ENCODE data around the gene PARD3B. TPM values are rescaled to one million over a fixed set of nuclear protein-coding genes. Genes with fewer than 3 reads are reported as not detected.

PARD3B gene
- total RNA-seq, 1 experiment from 2014 or later = 2.0 TPM

DNA sequence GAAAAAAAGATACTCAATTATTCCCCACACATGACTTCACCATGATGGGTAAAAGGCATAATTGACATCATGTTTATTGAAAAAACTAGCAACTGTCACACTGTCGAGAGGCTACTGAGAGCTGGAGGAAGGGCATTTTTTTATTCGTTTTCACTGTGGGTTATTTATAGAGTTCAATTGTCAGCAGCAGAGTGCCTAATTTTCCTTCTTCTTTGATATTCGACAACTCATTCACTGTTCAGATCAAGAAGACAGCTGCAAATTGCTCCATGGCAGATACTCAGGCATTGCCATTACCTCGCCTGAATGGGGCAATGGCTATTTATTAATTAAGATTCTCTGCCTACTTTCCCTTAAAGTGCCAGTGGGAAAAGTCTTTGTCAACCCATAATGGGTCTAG, 939.5 kb downstream of the PARD3B start:
- no peak overlapping the region for H3K27ac ChIP-seq (ENCODE audit: low read depth, low read length)
- intact Hi-C loops (cut with micrococcal nuclease) = no loop called here
- H3K9me2 ChIP-seq (ENCODE audit: insufficient read depth) = no peaks in the 10 kb centered on the region
- H3K4me3 ChIP-seq (replicated peaks in 1 of 2; ENCODE audit: low read depth in 1 of 2, low read length in 2 of 2) = no peak overlapping the region
- POLR2A ChIA-PET = no interaction called here
- TF ChIP-seq CBX3 (IDR thresholded peaks at IDR 0.05; ENCODE audit: low read depth) (no peak), POLR2AphosphoS5 (IDR thresholded peaks at IDR 0.05; ENCODE audit: low read depth, low read length) (no peak), FOSL1 (IDR thresholded peaks at IDR 0.05; ENCODE audit: low read depth) (no peak), ATF3 (IDR thresholded peaks at IDR 0.05) (no peak), POLR2A (IDR thresholded peaks at IDR 0.05; ENCODE audit: borderline replicate concordance, extremely low read depth, insufficient read depth, insufficient read length) (no peak), SP1 (IDR thresholded peaks at IDR 0.05; ENCODE audit: low read depth) (no peak), YY1 (IDR thresholded peaks at IDR 0.05; ENCODE audit: extremely low read depth, insufficient replicate concordance, low read depth, low read length) (no peak), CEBPB (IDR thresholded peaks at IDR 0.05; ENCODE audit: low read depth) (no peak), SIN3A (IDR thresholded peaks at IDR 0.05; ENCODE audit: low read depth) (no peak), ZBTB33 (IDR thresholded peaks at IDR 0.05; ENCODE audit: extremely low read depth, insufficient replicate concordance, low read length) (no peak), EZH2 (IDR thresholded peaks at IDR 0.05) (no peak), ZFX (IDR thresholded peaks at IDR 0.05) (no peak), REST (IDR thresholded peaks at IDR 0.05; ENCODE audit: low read depth) (no peak), RAD21 (IDR thresholded peaks at IDR 0.05; ENCODE audit: low read depth) (no peak), EGR1 (IDR thresholded peaks at IDR 0.05; ENCODE audit: low read depth) (no peak)
- TF ChIP-seq, protein P1, sequence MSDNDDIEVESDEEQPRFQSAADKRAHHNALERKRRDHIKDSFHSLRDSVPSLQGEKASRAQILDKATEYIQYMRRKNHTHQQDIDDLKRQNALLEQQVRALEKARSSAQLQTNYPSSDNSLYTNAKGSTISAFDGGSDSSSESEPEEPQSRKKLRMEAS (IDR thresholded peaks at IDR 0.05) = no peak
- TF ChIP-seq, protein P2, sequence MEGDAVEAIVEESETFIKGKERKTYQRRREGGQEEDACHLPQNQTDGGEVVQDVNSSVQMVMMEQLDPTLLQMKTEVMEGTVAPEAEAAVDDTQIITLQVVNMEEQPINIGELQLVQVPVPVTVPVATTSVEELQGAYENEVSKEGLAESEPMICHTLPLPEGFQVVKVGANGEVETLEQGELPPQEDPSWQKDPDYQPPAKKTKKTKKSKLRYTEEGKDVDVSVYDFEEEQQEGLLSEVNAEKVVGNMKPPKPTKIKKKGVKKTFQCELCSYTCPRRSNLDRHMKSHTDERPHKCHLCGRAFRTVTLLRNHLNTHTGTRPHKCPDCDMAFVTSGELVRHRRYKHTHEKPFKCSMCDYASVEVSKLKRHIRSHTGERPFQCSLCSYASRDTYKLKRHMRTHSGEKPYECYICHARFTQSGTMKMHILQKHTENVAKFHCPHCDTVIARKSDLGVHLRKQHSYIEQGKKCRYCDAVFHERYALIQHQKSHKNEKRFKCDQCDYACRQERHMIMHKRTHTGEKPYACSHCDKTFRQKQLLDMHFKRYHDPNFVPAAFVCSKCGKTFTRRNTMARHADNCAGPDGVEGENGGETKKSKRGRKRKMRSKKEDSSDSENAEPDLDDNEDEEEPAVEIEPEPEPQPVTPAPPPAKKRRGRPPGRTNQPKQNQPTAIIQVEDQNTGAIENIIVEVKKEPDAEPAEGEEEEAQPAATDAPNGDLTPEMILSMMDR (IDR thresholded peaks at IDR 0.05 in 2 of 3, conservative IDR thresholded peaks at IDR 0.05 in 1 of 3; ENCODE audit: borderline replicate concordance in 1 of 3, insufficient read depth in 1 of 3, low read depth in 2 of 3, low read length in 2 of 3) = no peak
- H3K4me1 ChIP-seq (ENCODE audit: control insufficient read depth in 1 of 2, insufficient read depth in 2 of 2, low read length in 2 of 2) = no peaks in the 10 kb centered on the region
- no peak for DNase-seq (ENCODE audit: low read depth, low spot score)
- RAD21 ChIA-PET (ENCODE audit: low non-redundant PET in 1 of 2, low total read pairs in 2 of 2, uncharacterized antibody in 2 of 2, unreplicated experiment in 2 of 2) = no interaction called here
- no TSS peak for BruUV-seq (replicated peaks)
- no peaks in the 10 kb centered on the region for H3K79me2 ChIP-seq (ENCODE audit: insufficient read depth, low read length)
- CTCF ChIA-PET = no interaction called here
- H2AFZ ChIP-seq (ENCODE audit: low read depth, low read length, poor library complexity, severe bottlenecking) = no peak overlapping the region
- H3K4me2 ChIP-seq (ENCODE audit: low read length) = no peak overlapping the region
- H3K9me3 ChIP-seq (ENCODE audit: control insufficient read depth in 1 of 2, insufficient read depth in 1 of 2, low read depth in 1 of 2, low read length in 2 of 2) = no peaks in the 10 kb centered on the region
- H3K27me3 ChIP-seq (ENCODE audit: insufficient read depth, low read length) = peaks cover 4% of the 10 kb centered on the region; the same call in 1 of the 2 replicates
- H4K20me1 ChIP-seq (ENCODE audit: insufficient read depth) = no peaks in the 10 kb centered on the region
- ATAC-seq = no peak
- H3K36me3 ChIP-seq (ENCODE audit: control insufficient read depth in 1 of 2, insufficient read depth in 2 of 2, low read length in 2 of 2) = no peaks in the 10 kb centered on the region
- H3K9ac ChIP-seq (ENCODE audit: low read length) = no peak overlapping the region
